Activated CD4-positive, CD25-positive, alpha-beta regulatory T cell treated with anti-CD3 and anti-CD28 coated beads, Interleukin-2, amount 50 U/mL, for 24 hours (primary cell): ENCODE measurements around the gene COL13A1.

Experiments used
- ATAC-seq, 2 donors: fragments of 150-1000 bp; cut with Tn5 transposase; one replicate each; pipeline ENCODE4 v1.10.0; 2021; ENCODE audit warnings: mild to moderate bottlenecking in 1 of 2, moderate library complexity in 1 of 2

The COL13A1 gene

GRCh38 chr10:69974551-69975155, 172.9 kb downstream of the COL13A1 start:
- no peak for ATAC-seq

- ATAC-seq = no peak
Measured at GRCh38 chr10:69976795-69977546, 175.3 kb downstream of the COL13A1 start.

GRCh38 chr10:69979174-69979573, 177.5 kb downstream of the COL13A1 start:
- ATAC-seq = no peak

GRCh38 chr10:69980672-69981071, 179.0 kb downstream of the COL13A1 start:
- no peak for ATAC-seq

GRCh38 chr10:69988094-69988493, 186.4 kb downstream of the COL13A1 start:
- no peak for ATAC-seq

- ATAC-seq = no peak
Measured at GRCh38 chr10:69991151-69991550, 189.4 kb downstream of the COL13A1 start.

GRCh38 chr10:69994262-69994661, 192.6 kb downstream of the COL13A1 start:
- no peak for ATAC-seq

GRCh38 chr10:69996611-69997010, 194.9 kb downstream of the COL13A1 start:
- ATAC-seq = no peak

- ATAC-seq = no peak
Measured at GRCh38 chr10:70000262-70000661, 198.6 kb downstream of the COL13A1 start.

- ATAC-seq = no peak
Measured at GRCh38 chr10:70007116-70007820, 205.6 kb downstream of the COL13A1 start.
